Kasumi-1 (cell line): Measurements from ENCODE around the gene ZNF831.

Experiments used
- DNase-seq, 2 experiments: peaks; one replicate each; lab custom pipeline; 2025; lab: John Stamatoyannopoulos, UW

The ZNF831 gene

DNA sequence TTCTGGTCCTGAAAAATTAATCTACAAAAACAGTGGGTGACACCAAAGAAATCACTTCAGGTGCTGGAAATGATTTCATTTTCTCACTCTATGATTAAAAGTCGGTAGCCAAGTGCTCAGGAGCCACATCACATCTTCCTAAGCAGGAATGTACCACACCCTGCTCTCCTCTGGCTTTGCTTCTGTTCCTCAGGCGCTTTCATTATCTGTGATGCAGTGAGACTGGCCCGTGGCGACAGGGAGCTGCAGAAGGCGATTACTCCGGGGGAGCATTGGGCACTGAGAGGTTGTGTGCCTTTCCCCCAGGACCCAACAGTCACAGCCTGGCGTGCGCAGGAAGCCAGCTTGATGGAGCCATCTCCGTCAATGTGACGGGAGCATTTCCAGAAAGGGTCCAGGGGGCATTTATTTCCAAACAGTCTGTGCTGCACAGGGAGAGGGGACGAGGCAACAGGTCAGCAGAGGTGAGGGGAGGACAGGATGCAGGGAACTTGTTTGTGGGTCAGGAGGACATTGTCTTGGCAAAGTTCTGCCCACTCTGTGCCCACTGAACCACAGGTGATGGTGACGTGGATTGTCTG, 5.6 kb upstream of the ZNF831 start:
- no peak for DNase-seq

DNA sequence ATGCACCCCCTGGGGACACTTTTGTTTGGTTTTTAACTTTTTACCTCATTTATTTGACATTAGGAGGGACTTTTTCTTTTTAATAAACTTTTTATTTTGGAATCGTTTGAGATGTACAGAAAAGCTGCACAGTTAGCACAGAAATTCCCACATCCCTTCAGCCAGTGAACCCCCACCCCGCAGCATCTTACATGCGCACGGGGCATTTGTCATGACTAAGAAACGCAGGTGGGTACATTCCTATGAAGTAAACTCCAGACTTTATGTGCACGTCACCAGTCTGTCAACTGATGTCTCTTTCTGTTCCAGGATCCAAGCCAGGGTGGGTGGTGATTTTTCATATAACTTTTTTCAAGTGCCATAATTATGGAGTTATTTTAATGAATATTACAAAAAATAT, 4.9 kb upstream of the ZNF831 start:
- no peak for DNase-seq

DNA sequence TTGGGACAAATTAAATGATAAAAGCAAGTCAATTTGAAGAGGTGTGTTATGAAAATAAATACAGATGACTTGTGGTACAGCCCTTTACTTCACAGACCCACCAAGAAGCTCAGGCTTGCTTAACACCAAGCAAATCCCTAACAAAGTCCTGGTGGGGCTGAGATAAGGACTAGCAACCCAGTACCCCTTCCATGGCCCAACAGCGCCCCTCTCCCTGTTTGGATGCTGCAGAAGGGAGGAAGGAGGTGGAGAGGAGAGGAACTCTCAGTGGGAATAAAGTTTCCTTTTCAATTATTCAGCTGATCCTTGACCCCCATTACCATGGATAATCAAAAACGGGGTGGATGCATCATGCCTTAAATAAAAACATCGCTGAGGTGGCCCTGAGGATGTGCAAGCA, 4.5 kb upstream of the ZNF831 start:
- DNase-seq = no peak

DNA sequence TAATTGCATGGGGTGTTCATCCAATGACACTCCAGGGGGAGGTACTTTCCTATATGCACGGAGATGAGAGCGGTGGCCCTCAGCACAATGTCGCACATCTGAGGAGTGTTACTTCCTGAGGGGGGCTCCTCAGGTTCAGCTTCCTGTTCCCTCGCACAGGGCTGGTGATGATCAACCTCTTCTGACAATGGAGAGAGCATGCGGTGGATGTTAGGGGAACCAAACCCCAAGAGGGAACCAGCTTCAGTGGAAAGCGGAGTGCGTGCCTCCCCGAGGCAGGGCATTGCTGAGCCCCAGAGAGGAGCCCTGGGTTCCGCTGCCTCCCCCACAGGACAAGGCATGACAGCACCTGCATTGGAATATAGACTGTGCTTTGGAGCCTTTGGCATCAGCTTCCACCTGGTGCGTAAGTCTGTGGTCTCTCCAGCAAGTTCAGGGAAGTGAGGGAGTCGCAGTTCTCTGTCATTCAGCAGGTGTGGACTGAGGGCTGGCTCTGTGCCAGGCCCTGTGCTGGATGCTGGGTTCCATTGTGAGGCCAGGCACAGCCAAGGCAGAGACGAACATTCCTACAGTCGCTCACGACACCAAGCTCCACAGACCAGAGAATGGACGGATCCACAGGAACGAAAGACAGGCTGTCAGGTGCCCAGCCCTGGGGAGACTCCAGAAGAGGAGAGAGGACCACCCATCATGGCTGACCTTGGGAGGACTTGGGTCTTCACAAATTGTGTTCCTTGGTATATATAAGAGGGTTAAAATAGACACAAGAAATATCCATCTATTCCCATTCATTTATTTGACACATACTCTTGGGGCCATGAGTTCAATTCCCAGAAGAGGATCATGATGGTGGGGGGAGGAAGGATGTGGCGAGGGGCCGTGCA, 3.9 kb upstream of the ZNF831 start:
- DNase-seq = no peak

DNA sequence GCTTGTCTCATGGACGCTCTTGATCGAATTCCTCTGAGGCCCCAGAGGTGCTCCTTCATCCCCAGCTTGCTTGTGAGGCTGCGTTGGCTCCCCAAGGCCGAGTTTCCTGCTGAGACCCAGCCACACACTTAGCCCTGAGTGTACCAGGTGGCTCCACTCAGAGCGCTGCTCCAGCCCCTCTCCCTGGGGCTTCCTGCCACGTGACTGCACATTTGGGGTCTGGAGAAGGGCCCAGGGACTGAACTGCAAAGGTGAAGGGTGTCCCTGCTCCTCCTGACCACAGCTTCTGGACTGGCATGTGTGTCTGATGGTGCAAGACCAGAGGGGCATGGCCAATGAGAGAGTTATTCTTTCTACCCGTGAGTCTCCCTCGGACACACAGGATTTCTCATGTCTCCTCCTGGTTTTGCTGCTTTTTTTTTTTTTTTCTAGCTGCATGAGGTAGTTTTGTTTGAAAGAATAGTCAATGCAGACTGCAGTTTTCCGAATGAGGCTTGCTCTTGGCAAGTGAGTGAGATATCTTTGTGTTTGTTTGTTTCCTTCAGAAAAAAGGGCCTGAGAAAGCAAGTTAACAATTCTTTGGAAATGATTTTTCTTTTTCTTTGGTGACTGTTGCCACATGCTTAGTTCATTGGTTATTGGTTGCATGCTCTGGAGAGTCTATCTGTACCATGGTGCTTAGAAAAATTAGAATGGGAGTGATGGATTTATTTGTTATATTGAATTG, 3.1 kb upstream of the ZNF831 start:
- no peak for DNase-seq

DNA sequence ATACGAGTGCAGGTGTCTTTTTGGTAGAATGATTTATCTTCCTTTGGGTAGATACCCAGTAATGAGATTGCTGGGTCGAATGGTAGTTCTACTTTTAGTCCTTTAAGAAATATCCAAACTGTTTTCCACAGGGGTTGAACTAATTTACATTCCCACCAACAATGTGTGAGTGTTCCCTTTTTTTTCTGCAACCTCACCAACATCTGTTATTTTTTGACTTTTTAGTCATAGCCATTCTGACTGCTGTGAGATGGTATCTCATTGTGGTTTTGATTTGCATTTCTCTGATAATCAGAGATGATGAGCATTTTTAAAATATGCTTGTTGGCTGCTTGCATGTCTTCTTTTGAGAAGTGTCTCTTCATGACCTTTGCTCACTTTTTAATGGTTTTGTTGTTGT, 1.9 kb upstream of the ZNF831 start:
- no peak for DNase-seq

DNA sequence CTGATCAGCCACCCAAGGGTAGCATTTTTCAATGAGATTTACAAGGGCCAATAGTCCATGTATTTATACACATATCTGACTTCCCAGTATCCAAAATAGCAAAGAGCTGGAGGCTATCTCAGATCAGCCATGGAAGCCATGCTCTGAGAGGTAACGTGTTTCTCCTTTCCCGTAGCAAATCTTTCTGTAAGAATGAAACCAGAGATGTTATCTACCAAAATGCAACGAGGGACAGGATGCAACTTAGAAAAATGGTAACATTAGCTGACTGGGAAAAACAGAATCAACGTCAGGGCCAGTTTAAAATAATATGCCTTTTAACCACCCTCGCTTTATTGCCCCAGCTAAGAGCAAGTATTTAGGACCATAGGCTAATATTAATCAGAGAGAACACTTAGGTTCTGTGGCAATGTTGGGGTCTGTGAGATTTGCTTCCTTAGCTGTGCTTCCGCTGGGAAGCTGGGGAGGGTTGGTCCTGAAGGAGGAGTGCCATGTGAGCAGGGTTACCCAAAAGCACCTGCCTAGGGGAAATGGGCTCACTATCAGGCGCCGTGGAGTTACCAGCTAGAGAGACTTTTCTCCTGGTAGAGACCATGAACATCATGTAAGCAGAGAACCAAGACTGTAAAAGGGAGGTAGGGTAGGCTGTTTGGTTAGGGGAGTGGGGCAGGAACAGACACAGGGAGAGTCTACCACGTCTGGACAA, 1.2 kb downstream of the ZNF831 start:
- DNase-seq = no peak

DNA sequence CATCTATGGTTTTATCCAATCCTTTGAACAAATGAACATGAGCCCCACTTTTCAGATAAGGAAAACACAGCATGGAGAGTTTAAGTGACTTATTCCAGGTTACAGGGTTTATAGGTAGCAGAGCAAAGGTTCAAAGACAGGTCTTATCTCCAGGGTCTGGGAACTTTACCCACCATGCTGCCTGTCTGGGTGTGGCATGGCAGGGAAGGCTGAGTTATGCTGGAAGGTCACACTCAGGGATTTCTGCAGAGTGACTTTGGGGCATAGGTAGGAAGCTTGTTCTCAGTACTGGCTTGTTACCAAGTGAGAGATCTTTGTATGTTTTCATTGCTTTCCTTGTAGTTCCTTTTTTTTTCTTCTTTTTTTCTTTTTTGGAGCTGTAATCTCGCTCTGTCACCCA, 1.8 kb downstream of the ZNF831 start:
- DNase-seq = no peak

DNA sequence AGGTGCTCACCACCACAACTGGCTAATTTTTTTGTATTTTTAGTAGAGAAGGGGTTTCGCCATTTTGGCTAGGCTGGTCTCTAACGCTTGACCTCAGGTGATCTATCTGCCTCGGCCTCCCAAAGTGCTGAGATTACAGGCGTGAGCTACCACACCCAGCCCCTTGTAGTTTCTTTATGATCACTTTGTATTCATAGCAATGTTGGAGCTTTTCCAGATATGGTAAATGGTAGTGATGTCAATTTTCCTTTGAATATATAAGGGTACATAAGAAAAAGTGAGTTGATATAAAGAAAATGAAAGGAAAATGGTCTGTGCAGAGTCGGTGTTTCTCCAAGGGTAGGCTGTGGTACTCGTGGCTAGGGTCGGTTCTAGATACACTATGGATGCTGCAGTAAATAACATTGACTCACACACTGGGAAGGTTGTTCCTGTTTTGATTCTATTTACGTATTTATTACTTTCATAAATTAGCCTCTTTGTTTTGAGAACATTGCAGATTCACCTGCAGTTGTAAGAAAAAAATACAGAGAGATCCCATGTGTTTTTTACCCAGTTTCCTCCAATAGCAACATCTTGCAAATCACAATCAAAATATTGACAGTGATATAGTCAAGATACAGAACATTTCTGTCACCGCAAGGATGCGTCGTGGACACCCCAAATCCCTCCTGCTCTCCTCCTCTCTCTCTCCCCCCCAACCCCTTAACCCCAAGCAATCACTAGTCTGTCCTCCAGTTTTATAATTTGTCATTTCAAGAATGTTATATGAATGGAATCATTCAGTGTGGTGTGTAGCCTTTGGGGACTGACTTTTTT, 2.5 kb downstream of the ZNF831 start:
- no peak for DNase-seq

DNA sequence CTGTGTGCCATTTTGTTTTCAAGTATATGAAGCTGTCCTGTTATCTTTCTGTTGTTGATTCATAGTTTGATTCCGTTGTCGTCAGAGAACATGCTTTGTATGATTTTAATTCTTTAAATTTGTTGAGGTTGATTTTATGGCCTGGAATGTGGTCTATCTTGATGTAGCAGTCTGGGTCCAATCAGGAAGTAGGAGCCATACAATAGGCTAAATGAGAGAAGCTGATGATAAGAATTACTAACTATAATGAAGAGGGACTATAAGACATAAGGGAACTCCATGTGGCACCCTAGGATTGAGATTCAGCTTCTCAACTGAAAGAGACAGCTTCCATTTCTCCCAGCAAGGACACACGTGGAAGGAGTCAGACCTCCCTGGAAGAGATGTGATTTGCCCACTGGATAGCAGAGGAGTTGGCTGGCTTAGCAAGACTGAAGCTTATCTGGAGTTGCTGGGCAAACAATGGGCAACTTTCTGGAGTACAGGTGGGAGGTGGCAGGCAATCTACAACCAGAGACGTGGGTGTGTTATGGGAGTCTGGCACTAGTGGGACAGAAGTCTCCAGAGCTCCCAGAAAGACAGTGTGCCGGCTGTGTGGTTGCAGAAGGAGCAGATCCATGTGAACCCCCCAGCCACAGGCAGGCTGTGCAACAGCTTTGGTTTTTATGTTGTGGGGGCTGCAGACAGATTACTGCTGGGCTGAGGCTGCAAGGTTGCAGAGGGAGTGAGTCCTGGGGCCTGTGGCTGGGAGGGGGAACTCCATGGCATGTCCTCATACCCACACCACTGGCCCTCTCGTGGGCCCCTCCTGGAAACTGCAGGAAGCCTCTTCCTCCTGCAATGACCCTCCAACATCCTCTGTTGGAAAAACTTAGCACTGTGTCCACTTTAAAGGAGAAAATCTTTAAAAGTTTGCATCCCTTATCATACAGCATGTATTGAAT, 7.1 kb downstream of the ZNF831 start:
- no peak for DNase-seq

DNA sequence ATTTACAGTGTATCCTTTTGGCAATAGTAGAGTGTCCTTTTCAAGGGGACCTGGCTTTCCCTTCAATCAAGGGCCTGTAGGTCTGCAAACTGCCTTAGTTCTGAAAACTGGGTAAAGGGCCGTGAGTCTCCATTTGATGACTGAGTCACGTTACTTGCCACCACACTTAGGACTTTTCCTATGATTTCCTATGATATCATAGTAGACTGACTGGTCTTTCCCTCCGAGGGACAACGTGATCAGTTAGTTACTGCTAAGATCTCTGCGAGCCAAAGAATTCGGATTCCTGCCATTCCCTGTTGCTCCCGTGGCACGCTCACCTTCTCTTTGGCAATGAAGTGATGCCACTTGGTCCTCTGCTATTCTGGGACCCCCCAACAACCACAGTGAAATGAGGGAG, 8.4 kb downstream of the ZNF831 start:
- no peak for DNase-seq

DNA sequence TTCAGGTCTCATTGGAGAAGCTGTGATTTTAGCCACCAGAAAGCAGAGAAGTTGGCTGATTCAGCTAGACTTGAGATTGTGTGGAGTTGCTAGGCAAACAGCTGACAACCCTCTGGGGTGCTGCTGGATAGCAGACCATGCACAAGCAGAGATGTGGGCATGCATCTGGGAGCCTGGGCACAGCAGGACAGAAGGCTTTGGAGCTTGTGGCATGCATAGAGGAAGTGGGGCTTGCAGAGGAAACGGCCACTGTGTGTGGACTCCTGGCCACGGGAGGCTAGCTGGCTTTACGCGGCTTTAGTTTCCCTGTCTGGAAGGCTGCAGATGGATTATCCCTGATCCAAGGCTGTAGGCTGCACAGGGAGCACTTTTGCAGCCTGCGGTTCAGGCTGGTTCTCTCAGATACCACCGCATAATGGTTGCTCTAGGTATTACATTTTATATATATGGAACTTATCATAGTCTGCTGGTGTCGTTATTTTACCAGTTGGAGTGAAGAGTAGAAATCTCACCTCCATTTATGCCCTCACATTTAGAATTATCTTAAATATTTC, 10.4 kb downstream of the ZNF831 start:
- DNase-seq = no peak

DNA sequence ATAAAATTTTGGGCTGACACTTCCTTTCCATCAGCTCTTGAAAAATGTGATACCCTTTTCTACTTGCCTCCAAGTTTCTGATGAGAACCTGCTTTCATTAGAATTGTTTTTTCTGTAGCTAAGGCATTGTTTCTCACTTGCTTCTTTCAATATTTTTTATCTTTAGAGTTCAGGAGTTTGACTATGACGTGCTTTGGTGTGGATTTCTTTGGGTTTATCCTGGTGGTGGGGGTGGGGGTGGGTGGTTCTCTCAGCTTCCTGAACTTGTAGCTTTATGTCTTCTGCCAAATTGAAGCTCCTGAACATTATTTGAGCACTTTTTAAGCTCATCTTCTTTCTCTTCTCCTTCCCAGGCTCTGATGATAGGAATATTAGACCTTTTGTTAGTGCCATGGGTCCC, 11.4 kb downstream of the ZNF831 start:
- DNase-seq = no peak

DNA sequence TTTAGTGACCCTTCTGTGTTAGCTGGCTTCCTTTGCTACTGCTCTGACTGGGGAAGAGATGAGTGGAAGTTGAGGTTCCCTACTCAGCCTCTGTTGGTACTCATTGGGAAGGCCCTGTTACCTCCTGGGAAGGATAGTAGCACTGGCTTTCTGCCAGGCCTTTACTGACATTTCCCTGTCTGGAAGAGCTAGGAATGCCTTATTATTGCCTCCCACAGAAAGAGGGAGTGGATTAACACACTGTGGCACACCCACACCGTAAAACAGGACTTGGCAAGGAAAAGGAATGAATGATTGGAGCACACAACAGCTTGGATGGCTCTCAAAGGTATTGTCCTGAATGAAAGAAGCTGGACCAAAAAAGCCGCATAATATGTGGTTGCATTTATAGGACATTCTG, 12.2 kb downstream of the ZNF831 start:
- no peak for DNase-seq

DNA sequence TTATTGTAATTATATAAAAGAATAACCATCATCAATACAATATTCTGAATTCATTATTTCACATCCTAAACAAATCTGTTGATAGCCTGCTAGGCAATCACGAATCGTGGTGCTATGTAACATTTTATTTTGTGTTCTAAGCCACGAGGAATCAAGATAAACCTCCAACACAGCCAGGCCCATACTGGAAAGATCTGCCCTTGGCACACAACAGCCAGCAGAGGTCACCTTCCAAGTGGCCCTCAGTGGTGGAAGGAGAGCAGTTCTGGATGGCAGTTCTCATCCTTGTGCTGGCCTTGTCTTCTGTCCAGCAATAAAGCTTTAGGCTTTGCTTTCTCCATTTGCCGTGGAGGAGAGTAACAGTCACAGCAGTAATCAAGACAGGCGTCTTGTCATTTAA, 13.2 kb downstream of the ZNF831 start:
- no peak for DNase-seq

DNA sequence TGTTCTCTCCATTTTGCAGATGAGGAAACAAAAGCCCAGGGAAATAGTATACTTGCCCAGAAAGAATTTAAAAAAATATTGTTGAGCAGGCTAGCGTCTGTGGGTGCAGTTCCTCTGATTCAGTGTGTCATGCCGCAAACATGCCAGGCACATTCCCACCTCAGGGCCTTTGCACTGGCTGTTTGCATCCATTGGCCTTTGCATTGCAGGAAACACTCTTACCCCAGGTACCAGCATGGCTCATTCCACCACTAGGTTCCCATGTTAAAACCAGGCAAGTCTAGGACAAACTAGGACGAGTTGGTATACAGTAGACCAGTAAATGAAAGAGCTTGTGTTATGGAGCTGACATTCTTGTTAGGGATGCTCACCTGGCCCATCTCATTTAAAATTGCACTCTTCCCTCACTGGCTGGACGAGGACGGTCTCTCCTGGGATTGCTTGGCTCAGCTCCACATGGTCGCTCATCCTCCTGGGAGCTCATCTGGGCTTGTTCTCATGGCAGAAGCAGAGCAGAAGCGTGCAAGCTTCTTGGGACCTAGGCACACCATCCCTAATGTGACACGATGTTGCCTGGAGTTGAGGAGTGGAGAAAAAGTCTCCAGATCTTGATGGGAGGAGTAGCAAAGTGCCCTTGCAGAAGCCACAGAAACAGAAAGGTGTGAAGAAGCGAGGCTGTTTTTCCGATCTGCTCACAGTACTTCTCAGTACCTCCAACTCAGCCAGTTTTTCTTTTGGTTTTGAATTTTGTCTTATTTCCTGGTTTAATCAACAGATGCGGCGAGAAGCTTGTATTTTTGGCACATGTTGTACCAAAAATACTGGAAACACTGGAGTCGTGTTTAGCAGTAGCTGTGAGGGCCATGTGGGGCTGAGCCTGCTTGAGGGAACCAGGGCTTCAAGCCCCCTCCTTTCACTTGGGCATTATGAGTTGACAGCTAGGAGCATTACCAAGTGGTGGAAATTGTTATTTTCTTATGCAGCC, 13.9 kb downstream of the ZNF831 start:
- DNase-seq = no peak

DNA sequence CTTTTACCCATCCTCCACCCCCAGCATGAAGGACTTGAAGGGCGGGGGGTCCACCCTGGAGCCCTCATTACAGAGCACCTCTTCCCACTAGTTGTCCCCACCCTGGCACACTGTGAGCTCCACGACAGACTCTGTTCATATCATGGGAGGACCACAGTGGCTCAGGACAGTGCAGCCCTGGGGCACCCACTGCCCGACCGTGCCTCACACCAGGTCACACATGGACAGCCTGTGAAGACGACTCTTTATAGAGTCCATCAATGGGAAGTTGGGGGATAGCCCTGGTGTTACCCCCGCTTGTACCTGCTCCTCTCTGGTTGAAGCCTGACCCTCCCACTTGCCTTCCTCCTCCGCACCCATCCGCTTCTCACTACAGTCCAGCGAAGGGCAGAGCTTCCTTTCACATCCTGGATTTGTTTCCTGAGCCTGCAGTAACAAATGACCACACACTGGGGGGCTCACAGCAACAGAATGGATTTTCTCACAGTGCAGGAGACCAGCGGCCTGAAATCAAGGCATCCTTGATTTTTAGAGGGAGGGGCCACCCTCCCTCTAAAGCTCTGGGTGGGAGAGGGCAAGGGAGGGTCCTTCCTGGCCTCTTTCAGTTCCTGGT, 15.5 kb downstream of the ZNF831 start:
- DNase-seq = no peak

DNA sequence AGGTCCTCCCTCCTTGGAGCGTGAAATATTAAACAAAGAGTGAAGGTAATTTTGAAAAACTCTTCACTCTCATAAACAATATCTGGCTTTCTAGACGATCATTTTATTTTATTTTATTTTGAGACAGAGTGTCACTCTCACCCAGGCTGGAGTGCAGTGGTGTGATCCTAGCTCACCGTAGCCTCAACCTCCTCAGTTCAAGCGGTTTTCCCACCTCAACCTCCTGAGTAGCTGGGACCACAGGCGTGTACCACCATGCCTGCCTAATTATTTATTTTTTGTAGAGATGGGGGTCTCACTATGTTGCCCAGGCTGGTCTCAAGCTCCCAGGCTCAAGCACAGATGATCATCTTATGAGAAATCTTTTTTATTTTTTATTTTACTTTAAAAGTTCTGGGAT, 16.4 kb downstream of the ZNF831 start:
- no peak for DNase-seq

DNA sequence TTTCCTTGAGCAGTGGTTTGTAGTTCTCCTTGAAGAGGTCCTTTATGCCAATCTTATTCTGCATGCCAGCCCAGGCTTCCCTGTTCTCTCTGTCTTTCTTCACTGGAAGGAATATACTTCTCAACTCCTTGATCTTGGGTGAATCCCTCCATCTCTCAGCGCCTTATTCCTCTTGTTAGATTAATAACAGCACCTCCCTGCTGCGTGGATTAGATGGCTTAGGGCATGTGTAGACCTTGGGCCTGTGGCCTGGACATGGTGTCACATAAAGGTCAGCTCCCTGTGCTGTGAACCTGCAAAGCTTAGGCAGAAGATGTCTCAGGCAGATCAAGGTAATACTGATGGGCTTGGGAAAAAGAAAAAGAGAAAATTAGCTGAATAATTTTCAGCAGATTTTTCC, 18.3 kb downstream of the ZNF831 start:
- DNase-seq = no peak
